ENCODE data around the gene CEACAM19.
"Not testable (repeated sequence)": the region's sequence is repeated elsewhere in the genome, so short reads cannot be mapped to it uniquely, and the experiment has no call there.

CEACAM19 gene

DNA sequence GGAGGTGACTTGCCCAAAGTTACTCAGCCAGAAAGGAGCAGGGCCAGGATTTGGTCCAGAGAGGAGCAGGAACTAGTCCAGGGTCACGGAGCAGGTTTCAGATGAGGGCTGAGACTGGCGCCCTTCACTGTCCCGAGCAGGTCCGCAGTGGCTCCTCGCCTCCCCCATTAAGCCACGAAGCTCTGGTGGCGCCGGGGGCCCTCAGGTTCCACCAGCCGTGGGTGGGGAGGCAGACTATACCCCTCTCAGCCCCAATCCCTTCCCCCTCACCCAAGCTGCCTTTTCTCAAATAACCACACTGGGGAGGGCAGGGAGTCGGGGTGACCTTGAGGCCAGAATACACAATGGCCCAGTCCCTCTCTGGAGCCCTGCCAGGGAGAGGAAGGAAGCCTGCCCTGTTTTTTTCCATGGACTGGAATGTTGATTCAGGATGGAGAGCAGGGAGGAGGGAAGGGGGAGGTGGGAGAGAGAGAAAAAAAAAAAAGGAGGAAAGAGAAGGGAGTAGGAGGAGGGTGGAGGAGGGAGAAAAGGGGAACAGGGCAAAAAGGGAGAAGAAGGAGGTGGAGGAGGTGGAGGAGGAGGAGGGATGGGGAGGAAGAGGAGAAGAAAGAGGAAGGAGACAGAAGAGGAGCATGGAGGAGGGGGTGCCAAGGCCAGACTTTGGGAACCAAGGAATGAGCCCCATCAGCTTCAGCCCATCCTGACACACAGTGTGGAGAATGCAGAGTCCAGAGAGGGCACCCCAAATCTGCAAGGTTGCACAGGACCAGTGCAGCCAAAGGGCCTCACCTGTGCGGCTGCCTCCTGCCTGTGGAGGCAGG is 47.4 kb downstream of the CEACAM19 start:
- no peak for DNase-seq (ENCODE audit: low read depth)
- TF ChIP-seq, protein P1, sequence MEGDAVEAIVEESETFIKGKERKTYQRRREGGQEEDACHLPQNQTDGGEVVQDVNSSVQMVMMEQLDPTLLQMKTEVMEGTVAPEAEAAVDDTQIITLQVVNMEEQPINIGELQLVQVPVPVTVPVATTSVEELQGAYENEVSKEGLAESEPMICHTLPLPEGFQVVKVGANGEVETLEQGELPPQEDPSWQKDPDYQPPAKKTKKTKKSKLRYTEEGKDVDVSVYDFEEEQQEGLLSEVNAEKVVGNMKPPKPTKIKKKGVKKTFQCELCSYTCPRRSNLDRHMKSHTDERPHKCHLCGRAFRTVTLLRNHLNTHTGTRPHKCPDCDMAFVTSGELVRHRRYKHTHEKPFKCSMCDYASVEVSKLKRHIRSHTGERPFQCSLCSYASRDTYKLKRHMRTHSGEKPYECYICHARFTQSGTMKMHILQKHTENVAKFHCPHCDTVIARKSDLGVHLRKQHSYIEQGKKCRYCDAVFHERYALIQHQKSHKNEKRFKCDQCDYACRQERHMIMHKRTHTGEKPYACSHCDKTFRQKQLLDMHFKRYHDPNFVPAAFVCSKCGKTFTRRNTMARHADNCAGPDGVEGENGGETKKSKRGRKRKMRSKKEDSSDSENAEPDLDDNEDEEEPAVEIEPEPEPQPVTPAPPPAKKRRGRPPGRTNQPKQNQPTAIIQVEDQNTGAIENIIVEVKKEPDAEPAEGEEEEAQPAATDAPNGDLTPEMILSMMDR (IDR thresholded peaks at IDR 0.05; ENCODE audit: insufficient read depth, low read depth, low read length, missing control alignments): no peak
- no peak overlapping the region for H3K4me3 ChIP-seq (ENCODE audit: low read depth, low read length)

DNA sequence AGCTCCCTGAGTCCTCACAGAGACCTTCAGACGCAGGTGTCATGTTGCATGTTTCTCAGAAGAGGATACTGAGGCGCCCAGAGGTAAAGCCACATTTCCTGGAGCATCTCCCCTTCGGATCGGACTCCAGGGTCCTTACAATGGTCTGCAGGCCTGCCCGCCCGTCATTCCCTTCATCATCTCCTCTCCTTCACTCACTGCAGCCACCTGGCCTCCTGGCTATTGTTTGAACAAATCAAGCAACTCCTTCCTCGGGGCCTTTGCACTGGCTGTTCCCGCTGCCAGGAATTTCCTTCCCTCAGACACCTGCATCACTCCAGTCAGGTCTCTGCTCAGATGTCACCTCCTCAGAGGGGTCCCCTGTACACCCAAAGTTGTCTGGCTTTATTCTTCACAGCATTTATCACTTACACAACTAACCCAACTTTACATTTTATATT is 48.0 kb downstream of the CEACAM19 start:
- DNase-seq (ENCODE audit: low read depth): no peak
- no peak overlapping the region for H3K4me3 ChIP-seq (ENCODE audit: low read depth, low read length)
- TF ChIP-seq, protein P1 (IDR thresholded peaks at IDR 0.05; ENCODE audit: insufficient read depth, low read depth, low read length, missing control alignments): no peak

DNA sequence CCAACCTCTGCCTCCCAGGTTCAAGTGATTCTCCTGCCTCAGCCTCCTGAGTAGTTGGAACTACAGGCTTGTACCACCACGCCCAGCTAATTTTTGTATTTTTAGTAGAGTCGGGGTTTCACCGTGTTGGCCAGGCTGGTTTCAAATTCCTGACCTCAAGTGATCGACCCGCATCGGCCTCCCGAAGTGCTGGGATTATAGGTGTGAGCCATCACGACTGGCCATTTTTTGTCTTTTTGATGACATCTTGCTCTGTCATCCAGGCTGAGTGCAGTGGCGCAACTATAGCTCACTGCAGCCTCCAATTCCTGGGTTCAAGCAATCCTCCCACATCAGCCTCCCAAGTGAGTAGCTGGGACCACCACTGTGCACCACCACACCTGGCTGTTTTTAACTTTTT is 49.1 kb downstream of the CEACAM19 start:
- not testable (repeated sequence) for H3K4me3 ChIP-seq (ENCODE audit: low read depth, low read length); DNase-seq (ENCODE audit: low read depth)

DNA sequence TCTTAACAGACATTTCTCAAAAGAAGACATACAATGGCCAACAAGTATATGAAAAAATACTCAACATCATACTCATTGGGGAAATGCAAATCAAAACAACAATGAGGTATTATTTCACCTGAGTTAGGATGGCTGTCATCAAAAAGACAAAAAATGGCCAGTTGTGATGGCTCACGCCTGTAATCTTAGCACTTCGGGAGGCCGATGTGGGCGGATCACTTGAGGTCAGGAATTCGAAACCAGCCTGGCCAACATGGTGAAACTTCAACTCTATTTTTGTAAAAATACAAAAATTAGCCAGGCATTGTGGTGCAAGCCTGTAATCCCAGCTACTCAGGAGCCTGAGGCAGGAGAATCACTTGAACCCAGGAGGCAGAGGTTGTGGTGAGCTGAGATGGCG is 49.7 kb downstream of the CEACAM19 start:
- no peak overlapping the region for H3K4me3 ChIP-seq (ENCODE audit: low read depth, low read length)
- TF ChIP-seq, protein P1 (IDR thresholded peaks at IDR 0.05; ENCODE audit: insufficient read depth, low read depth, low read length, missing control alignments): no peak
- DNase-seq (ENCODE audit: low read depth): peak; percentile 55

DNA sequence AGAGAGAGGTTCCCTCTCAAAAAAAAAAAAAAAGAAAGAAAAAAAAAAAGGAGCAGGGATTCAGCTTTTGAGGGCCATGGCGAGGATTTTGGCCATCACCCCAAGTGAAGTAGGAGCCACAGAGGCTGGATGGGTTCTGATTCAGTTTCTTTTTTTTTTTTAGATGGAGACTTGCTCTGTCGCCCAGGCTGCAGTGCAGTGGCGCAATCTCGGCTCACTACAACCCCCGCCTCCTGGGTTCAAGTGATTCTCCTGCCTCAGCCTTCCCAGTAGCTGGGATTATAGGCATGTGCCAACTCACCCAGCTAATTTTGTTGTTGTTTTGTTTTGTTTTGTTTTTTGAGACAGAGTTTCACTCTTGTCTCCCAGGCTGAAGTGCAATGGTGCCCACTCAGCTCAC is 50.1 kb downstream of the CEACAM19 start:
- not testable (repeated sequence) for DNase-seq (ENCODE audit: low read depth); H3K4me3 ChIP-seq (ENCODE audit: low read depth, low read length)

DNA sequence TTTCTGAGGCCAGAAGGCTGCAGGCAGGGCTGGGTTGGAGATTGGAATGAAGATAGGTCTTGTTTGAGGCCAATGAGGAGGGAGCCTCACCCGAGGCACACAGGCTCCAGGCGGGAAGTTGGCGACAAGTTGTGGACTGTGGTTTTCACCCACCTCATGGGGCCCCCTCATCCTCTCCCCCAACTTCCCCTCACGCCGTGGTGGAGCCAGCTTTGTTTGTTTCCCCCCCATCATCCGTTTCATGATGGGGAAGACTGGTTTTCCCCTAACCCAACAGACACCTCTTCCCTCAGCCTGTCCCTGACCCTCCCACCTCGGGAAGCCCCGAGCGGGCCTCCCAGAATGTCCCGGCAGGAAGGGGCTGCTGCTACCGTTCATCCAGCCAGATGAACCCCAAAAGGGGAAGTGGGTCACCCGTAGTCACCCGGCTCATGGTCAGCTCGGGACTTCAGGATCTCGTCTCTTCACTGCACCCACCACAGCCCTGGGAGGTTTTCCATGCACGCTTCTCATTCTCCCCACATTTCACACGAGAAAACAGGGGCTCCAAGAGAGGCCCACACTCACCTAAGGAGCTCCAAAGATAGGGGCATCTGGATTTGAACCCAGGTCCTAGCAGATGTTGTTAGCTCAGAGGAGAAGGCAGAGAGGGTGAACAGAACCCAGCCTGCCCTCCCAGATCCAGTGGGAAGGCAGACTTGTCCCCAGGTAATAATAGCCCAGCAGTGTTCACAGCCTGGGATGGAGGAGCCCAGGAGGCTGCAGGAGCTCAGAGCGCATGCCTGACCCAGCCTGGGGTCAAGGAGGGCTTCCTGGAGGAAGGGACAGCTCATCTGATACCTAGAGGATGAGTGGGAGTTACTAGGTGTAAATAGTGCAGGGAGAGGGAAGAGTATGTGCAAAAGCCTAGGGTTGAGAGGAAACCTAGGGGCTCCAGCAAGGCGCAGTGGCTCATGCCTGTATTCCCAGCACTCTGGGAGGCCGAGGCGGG is 51.1 kb downstream of the CEACAM19 start:
- H3K4me3 ChIP-seq (ENCODE audit: low read depth, low read length): no peak overlapping the region
- TF ChIP-seq, protein P1 (IDR thresholded peaks at IDR 0.05; ENCODE audit: insufficient read depth, low read depth, low read length, missing control alignments): no peak
- DNase-seq (ENCODE audit: low read depth): peak; percentile 85

DNA sequence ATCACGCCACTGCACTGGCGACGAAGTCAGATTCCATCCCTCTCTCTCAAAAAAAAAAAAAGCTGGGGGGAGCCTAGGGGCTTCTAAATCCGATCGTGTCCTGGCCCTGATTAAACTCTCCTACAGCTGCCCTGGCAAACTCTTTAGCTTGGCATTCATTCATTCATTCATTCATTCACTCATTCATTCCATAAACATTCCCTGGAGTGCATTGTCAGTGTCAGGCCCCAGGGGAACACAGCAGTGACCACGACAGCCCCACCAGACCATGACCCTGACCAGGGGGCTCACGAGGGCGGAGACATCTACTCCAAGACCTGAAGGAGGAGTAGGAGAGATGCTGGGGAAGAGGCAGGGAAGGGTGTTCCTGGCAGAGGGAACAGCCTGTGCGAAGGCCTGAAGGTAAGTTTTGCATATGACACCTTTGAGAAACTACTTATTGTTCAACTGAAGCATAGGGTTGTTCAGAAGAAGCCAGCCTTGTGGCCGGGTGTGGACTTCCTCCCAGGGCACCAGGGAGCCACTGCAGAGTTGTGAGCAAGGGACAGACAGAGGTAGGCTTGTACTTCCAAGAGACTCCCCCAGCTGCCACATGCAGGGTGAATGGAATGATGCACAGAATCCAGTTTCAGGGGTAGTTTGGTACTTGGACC is 52.1 kb downstream of the CEACAM19 start:
- TF ChIP-seq, protein P1 (IDR thresholded peaks at IDR 0.05; ENCODE audit: insufficient read depth, low read depth, low read length, missing control alignments): no peak
- no peak for DNase-seq (ENCODE audit: low read depth)
- no peak overlapping the region for H3K4me3 ChIP-seq (ENCODE audit: low read depth, low read length)

Measured in GM12865 (cell line).